Suprapubic skin (tissue), 4 donors: ENCODE measurements around the gene C2orf80. TPM values are rescaled to one million over a fixed set of nuclear protein-coding genes. Genes with fewer than 3 reads are reported as not detected.
"Not testable (repeated sequence)": the region's sequence is repeated elsewhere in the genome, so short reads cannot be mapped to it uniquely, and the experiment has no call there.

ENCODE experiments used
- DNase-seq, 2 donors: peaks; one replicate each; pipeline ENCODE4 v3.0.0-alpha.2; 2019; ENCODE audit warnings: low spot score in 2 of 2
- H3K27ac ChIP-seq: fragments of 200-600 bp; sonication (generic); one replicate; pipeline ENCODE4 v1.5.1; 2019
- H3K27me3 ChIP-seq: fragments of 200-600 bp; sonication (generic); one replicate; pipeline ENCODE4 v1.5.1; 2019
- H3K36me3 ChIP-seq: fragments of 200-600 bp; sonication (generic); one replicate; pipeline ENCODE4 v1.5.1; 2019
- H3K4me1 ChIP-seq: fragments of 200-600 bp; sonication (generic); one replicate; pipeline ENCODE4 v1.5.1; 2019
- H3K4me3 ChIP-seq: fragments of 200-600 bp; sonication (generic); one replicate; pipeline ENCODE4 v1.5.1; 2019; ENCODE audit warnings: mild to moderate bottlenecking
- H3K9me3 ChIP-seq: fragments of 200-600 bp; sonication (generic); one replicate; pipeline ENCODE4 v1.5.1; 2019
- EP300 ChIP-seq: sonication (generic); formaldehyde crosslinking; IDR thresholded peaks from one replicate; pipeline ENCODE4 v1.6.1; 2017; ENCODE audit warnings: antibody characterized with exemption
- POLR2A ChIP-seq, 2 donors: fragments of 450-650 bp; IDR thresholded peaks; one replicate each; pipeline ENCODE4 v1.6.1; 2017; ENCODE audit warnings: antibody characterized with exemption in 2 of 2, mild to moderate bottlenecking in 2 of 2, moderate library complexity in 2 of 2
- POLR2AphosphoS5 ChIP-seq, 3 donors: sonication (generic); formaldehyde crosslinking; IDR thresholded peaks; one replicate each; pipeline ENCODE4 v1.6.1; 2017; ENCODE audit warnings: antibody characterized with exemption in 3 of 3
- WGBS: methylation state at CpG from one replicate; pipeline ENCODE4 v1.1.5; 2018; 5-methylcytosine and 5-hydroxymethylcytosine counted together
- total RNA-seq, 4 donors: library from RNA; depleted of rRNA; stranded (reverse); fragments of >200 nt; gene quantifications; one replicate each; pipeline ENCODE4 v1.1.0, GENCODE V29; 2016
- TF ChIP-seq, protein P1 (sequence below), 2 donors: fragments of 200-600 bp in 1 of 2; fragments of 450-650 bp in 1 of 2; sonication (generic) in 1 of 2; IDR thresholded peaks; one replicate each; pipeline ENCODE4 v1.5.1; 2016 to 2019; ENCODE audit warnings: antibody characterized with exemption in 2 of 2, mild to moderate bottlenecking in 1 of 2, moderate library complexity in 1 of 2

C2orf80 gene
- total RNA-seq, 4 donors from 2014 or later = not detected

DNA sequence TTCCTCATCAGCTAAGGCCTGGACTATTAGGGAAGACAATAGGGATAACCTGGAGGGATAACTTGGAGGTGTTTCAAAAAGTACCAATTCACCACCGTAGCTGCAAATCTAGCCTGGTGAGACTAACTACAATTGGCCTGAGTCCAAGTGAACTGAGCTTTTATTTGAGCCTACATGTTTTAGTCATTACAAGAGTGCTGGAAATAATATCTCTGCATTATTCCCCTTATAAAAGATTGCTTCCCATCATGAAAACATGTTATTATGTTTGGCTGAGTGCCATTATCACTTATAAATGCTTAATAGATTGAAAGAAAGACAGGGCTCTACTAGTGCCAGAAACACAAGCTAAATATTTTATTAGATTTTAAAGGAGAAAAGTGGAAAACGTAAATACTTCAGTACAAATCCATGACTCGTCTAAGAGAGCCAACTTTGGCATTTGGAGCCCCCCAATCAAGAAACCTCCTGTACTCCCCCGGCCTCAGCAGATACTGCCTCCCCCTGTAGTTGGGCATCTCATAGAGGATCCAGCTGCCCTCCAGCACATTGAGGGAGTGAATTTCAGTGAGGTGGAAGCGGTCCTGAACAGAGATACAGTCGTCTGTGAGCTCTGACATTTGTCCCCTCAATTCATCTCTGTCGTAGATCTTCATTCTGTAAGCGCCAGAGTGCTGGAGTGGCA, 47.4 kb downstream of the C2orf80 start:
- Histone ChIP-seq H3K4me1 (peaks cover 2% of the 10 kb centered on the region), H3K9me3 (no peaks in the 10 kb centered on the region)
- DNase-seq = no peak

DNA sequence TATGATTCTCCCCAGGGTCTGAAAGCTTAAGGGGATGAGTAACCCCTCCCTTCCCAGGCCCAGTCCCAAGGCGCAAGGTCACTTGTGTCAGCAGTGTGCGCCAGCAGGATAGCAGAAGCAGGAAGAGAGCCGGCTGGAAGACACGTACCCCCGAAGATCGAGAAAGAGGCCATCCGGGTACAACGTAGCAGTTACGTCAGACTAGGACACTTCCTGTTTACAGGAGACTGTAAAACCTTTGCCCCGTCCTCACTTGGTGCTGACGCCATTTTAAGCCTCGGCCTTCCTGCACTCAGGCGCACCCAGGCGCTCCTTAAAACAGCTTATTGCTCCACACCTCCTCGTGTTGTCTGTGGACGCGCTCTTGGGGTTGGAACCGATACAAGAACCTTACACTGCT, 50.4 kb downstream of the C2orf80 start:
- no peak overlapping the region for H3K27ac ChIP-seq
- H3K4me3 ChIP-seq = no peak overlapping the region
- H3K9me3 ChIP-seq = no peaks in the 10 kb centered on the region
- H3K27me3 ChIP-seq = no peaks in the 10 kb centered on the region
- WGBS = 86% methylated on average over 18 of the region's 18 CpGs
- DNase-seq = no peak
- H3K4me1 ChIP-seq = peaks cover 2% of the 10 kb centered on the region
- TF ChIP-seq POLR2A (IDR thresholded peaks at IDR 0.05) (no peak), POLR2AphosphoS5 (IDR thresholded peaks at IDR 0.05) (no peak), EP300 (no peak)
- TF ChIP-seq, protein P1, sequence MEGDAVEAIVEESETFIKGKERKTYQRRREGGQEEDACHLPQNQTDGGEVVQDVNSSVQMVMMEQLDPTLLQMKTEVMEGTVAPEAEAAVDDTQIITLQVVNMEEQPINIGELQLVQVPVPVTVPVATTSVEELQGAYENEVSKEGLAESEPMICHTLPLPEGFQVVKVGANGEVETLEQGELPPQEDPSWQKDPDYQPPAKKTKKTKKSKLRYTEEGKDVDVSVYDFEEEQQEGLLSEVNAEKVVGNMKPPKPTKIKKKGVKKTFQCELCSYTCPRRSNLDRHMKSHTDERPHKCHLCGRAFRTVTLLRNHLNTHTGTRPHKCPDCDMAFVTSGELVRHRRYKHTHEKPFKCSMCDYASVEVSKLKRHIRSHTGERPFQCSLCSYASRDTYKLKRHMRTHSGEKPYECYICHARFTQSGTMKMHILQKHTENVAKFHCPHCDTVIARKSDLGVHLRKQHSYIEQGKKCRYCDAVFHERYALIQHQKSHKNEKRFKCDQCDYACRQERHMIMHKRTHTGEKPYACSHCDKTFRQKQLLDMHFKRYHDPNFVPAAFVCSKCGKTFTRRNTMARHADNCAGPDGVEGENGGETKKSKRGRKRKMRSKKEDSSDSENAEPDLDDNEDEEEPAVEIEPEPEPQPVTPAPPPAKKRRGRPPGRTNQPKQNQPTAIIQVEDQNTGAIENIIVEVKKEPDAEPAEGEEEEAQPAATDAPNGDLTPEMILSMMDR (IDR thresholded peaks at IDR 0.05) = no peak
- H3K36me3 ChIP-seq = no peaks in the 10 kb centered on the region

More for the DNA sequence above, 47.4 kb downstream of the C2orf80 start:
- H3K27me3 ChIP-seq = no peaks in the 10 kb centered on the region
- no peak overlapping the region for H3K4me3 ChIP-seq
- WGBS = 32% methylated on average over 8 of the region's 8 CpGs
- no peaks in the 10 kb centered on the region for H3K36me3 ChIP-seq
- H3K27ac ChIP-seq = no peak overlapping the region
- TF ChIP-seq EP300 = no peak
- no peak for TF ChIP-seq POLR2A (IDR thresholded peaks at IDR 0.05)
- TF ChIP-seq, protein P1 (IDR thresholded peaks at IDR 0.05) = no peak
- no peak for TF ChIP-seq POLR2AphosphoS5 (IDR thresholded peaks at IDR 0.05)

DNA sequence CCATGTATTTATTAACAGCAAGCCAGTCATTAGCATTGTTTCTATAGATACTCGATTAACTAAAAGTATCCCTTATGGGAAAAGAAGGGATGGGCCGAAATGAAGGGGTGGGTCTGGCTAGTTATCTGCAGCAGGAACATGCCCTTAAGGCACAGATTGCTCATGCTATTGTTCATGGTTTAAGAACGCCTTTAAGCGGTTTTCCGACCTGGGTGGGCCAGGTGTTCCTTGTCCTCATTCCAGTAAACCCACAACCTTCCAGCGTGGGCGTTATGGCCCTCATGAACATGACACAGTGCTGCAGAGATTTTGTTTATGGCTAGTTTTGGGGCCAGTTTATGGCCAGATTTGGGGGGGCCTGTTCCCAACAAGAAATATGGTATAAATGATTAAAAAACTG, 51.5 kb downstream of the C2orf80 start:
- WGBS = 89% methylated on average over 6 of the region's 7 CpGs
- DNase-seq, H3K36me3 ChIP-seq, H3K27ac ChIP-seq, H3K27me3 ChIP-seq, H3K4me3 ChIP-seq, H3K4me1 ChIP-seq, H3K9me3 ChIP-seq: not testable (repeated sequence)

DNA sequence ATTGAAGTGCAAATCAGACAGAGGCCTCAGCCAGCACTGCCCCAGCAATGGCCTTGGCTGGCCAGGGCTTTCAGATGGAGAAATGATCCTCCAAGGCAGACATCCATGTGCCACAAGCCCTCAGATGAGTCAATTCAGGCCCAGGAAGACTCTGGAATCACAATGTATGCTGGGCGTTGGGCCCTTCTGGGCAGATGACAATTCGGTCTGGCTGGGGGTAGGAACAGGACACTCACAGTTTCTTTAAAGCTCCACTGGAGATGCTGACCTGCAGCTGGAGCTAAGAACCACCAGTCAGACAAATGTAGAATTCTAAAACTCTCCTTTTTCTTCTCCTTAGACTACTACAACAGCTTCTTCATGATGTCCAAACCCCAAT, 53.1 kb downstream of the C2orf80 start:
- Histone ChIP-seq H3K36me3 (no peaks in the 10 kb centered on the region), H3K27ac (no peak overlapping the region), H3K4me1 (no peaks in the 10 kb centered on the region), H3K4me3 (no peak overlapping the region), H3K27me3 (no peaks in the 10 kb centered on the region), H3K9me3 (no peaks in the 10 kb centered on the region)
- no peak for DNase-seq
- TF ChIP-seq, protein P1 (IDR thresholded peaks at IDR 0.05) = no peak
- TF ChIP-seq EP300 = no peak
- no peak for TF ChIP-seq POLR2AphosphoS5 (IDR thresholded peaks at IDR 0.05)
- no peak for TF ChIP-seq POLR2A (IDR thresholded peaks at IDR 0.05)
- WGBS = 93% methylated on average over 2 of the region's 2 CpGs

DNA sequence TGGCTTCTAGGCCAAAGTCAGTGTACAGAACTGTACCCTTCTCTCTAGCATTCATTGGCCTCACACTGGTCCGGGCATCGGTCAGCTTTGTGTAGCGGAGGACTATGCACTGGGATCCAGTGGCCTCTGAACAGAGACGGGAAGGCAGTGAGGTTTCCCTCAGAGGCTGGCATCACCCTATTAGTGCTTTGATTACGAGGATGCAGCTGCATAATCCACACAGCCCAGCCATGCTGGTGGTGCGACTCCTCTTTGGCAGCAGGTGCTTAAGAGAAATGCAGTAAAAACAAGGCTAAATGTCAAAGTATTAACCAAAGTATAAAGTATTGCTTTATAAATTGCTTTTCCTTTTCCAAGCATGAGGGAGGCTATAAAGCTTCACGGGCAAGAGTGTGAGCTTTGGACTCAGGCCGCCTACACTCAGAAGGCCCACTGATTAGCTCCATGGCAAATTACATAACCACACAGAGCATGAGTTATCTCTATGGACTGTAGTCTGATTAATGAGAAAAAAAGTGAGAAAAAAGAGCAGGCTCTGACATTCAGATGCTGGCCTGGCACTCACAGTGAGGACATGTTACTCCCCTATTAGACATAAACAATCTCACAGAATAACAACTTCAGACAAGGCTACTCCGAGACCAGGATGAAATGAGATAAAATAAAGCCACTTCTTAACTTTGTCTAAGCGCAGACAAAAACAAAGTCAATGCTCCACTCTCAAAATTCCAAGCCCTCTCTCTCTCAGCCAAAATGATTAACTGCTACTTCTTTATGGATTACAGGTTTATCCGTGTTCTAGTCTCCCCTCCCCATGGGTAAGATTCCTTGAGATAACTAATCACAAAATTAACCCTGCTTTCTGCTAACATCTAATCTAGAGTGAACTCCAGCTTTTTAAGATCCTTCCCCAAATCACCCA, 53.8 kb downstream of the C2orf80 start:
- Histone ChIP-seq H3K4me1 (no peaks in the 10 kb centered on the region), H3K27me3 (no peaks in the 10 kb centered on the region), H3K27ac (no peak overlapping the region), H3K9me3 (no peaks in the 10 kb centered on the region), H3K36me3 (no peaks in the 10 kb centered on the region), H3K4me3 (no peak overlapping the region)
- no peak for DNase-seq
- TF ChIP-seq POLR2AphosphoS5 (IDR thresholded peaks at IDR 0.05) (no peak), EP300 (no peak), POLR2A (IDR thresholded peaks at IDR 0.05) (no peak)
- TF ChIP-seq, protein P1 (IDR thresholded peaks at IDR 0.05) = no peak
- 86% methylated on average over 11 of the region's 11 CpGs for WGBS
